ENCODE results near the gene DACH1. TPM values are rescaled to one million over a fixed set of nuclear protein-coding genes. Genes with fewer than 3 reads are reported as not detected.

Gene DACH1
- total RNA-seq, result not detected in 2 replicates

GRCh38 chr13:71867131-71867814, at the start of gene DACH1:
TSS of gene DACH1 (minus strand) at chr13:71867204.

Data from hair follicle dermal papilla cell (primary cell).